Measurements from ENCODE around the gene MIB2. TPM values are rescaled to one million over a fixed set of nuclear protein-coding genes. Genes with fewer than 3 reads are reported as not detected.
"Not testable (repeated sequence)": the region's sequence is repeated elsewhere in the genome, so short reads cannot be mapped to it uniquely, and the experiment has no call there.

MIB2 gene
- total RNA-seq, 6 experiments from 2014 or later, result 20.7 to 38.5 (median 33.9) TPM

DNA sequence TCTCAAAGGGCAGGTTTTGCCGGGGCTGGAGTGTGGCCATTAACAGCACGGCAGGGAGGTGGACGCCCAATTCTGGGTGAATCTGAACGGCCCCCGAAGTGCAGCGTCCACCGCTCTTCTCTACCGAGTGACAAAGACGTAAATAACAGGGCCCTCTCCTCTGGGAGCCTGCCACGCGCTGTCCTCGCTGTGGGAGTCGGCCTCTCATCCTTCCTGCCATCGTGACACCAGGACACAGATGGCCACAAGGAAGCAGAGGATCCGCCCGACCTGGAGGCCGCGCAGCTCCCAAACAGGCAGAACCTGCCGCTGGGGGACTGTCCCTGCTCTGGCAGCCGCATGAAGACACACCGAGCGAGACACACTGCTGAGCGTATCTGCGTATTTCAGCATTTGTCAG is 55.6 kb downstream of the MIB2 start:
- Histone ChIP-seq H3K36me3 (peaks cover 0 to 40% (median 11%) of the 10 kb centered on the region in 4 donors), H3K4me1 (no peaks in the 10 kb centered on the region), H3K9me3 (no peaks in the 10 kb centered on the region), H3K4me3 (no peak overlapping the region), H3K27me3 (no peaks in the 10 kb centered on the region), H3K27ac (no peak overlapping the region)
- DNase-seq (peak in 2 of 3 donors; percentile 35 to 42), ATAC-seq (no peak)
- no peak for TF ChIP-seq POLR2A (IDR thresholded peaks at IDR 0.05)
- TF ChIP-seq, protein P1, sequence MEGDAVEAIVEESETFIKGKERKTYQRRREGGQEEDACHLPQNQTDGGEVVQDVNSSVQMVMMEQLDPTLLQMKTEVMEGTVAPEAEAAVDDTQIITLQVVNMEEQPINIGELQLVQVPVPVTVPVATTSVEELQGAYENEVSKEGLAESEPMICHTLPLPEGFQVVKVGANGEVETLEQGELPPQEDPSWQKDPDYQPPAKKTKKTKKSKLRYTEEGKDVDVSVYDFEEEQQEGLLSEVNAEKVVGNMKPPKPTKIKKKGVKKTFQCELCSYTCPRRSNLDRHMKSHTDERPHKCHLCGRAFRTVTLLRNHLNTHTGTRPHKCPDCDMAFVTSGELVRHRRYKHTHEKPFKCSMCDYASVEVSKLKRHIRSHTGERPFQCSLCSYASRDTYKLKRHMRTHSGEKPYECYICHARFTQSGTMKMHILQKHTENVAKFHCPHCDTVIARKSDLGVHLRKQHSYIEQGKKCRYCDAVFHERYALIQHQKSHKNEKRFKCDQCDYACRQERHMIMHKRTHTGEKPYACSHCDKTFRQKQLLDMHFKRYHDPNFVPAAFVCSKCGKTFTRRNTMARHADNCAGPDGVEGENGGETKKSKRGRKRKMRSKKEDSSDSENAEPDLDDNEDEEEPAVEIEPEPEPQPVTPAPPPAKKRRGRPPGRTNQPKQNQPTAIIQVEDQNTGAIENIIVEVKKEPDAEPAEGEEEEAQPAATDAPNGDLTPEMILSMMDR (IDR thresholded peaks at IDR 0.05), result no peak
- 95% methylated on average over 12 of the region's 24 CpGs for WGBS (ENCODE audit: insufficient coverage, low coverage, low lambda C conversion rate, missing lambda C conversion rate)
- intact Hi-C loops (cut with DNase I), result loop anchor here in 1 of 2 donors (10.0 kb wide), 1 partner anchor 46 kb away; no protein-coding TSS in a partner anchor

GRCh38 chr1:1671365-1672119 is 56.2 kb downstream of the MIB2 start:
- ATAC-seq (peak in 1 of 4 donors; percentile 16), DNase-seq (peak in 2 of 3 donors; percentile 37 to 52)
- TF ChIP-seq, protein P1 (IDR thresholded peaks at IDR 0.05), result no peak
- TF ChIP-seq POLR2A (IDR thresholded peaks at IDR 0.05), result no peak
- intact Hi-C loops (cut with DNase I), result loop anchor here in 1 of 2 donors (10.0 kb wide), 1 partner anchor 47 kb away; no protein-coding TSS in a partner anchor
- no peaks in the 10 kb centered on the region for H3K4me1 ChIP-seq
- peaks cover 0 to 33% (median 8%) of the 10 kb centered on the region in 4 donors for H3K36me3 ChIP-seq
- H3K4me3 ChIP-seq, result no peak overlapping the region
- WGBS (ENCODE audit: insufficient coverage, low coverage, low lambda C conversion rate, missing lambda C conversion rate), result 63% methylated on average over 7 of the region's 27 CpGs
- H3K27me3 ChIP-seq, result no peaks in the 10 kb centered on the region
- H3K9me3 ChIP-seq, result no peaks in the 10 kb centered on the region
- no peak overlapping the region for H3K27ac ChIP-seq

- intact Hi-C loops (cut with DNase I), result loop anchor here in 1 of 2 donors (10.0 kb wide), 1 partner anchor 48 kb away; no protein-coding TSS in a partner anchor
- DNase-seq, result peak in 2 of 3 donors; percentile 24 to 34
- Histone ChIP-seq H3K4me3 (no peak overlapping the region), H3K4me1 (no peaks in the 10 kb centered on the region), H3K27me3 (no peaks in the 10 kb centered on the region), H3K36me3 (peaks cover 0 to 32% (median 7%) of the 10 kb centered on the region in 4 donors), H3K27ac (no peak overlapping the region), H3K9me3 (no peaks in the 10 kb centered on the region)
- ATAC-seq, result no peak
- no peak for TF ChIP-seq POLR2A (IDR thresholded peaks at IDR 0.05)
- TF ChIP-seq, protein P1 (IDR thresholded peaks at IDR 0.05), result no peak
- WGBS (ENCODE audit: insufficient coverage, low coverage, low lambda C conversion rate, missing lambda C conversion rate), result 96% methylated on average over 7 of the region's 25 CpGs
These were observed 57.1 kb downstream of the MIB2 start for GRCh38 chr1:1672181-1672965.

GRCh38 chr1:1674806-1675205 is 59.5 kb downstream of the MIB2 start:
- intact Hi-C loops (cut with DNase I), result loop anchor here in 1 of 2 donors (10.0 kb wide), 1 partner anchor 50 kb away; no protein-coding TSS in a partner anchor
- H3K9me3 ChIP-seq, H3K27ac ChIP-seq, H3K4me3 ChIP-seq, ATAC-seq, H3K27me3 ChIP-seq: not testable (repeated sequence)
- 81% methylated on average over 6 of the region's 21 CpGs for WGBS (ENCODE audit: insufficient coverage, low coverage, low lambda C conversion rate, missing lambda C conversion rate)
- DNase-seq, result peak in 2 of 3 donors; percentile 22 to 37
- Histone ChIP-seq H3K36me3 (peaks cover 0 to 18% (median 7%) of the 10 kb centered on the region in 4 donors), H3K4me1 (peaks cover 0 to 15% (median 7%) of the 10 kb centered on the region in 4 donors)

GRCh38 chr1:1675218-1675617 is 59.9 kb downstream of the MIB2 start:
- H3K27me3 ChIP-seq, H3K27ac ChIP-seq, H3K4me3 ChIP-seq, H3K9me3 ChIP-seq, ATAC-seq: not testable (repeated sequence)
- peaks cover 0 to 16% (median 7%) of the 10 kb centered on the region in 4 donors for H3K36me3 ChIP-seq
- peaks cover 0 to 15% (median 7%) of the 10 kb centered on the region in 4 donors for H3K4me1 ChIP-seq
- peak in 1 of 3 donors; percentile 5 for DNase-seq
- WGBS (ENCODE audit: insufficient coverage, low coverage, low lambda C conversion rate, missing lambda C conversion rate), result no CpG with 5 or more reads among the region's 18 CpGs
- intact Hi-C loops (cut with DNase I), result loop anchor here in 1 of 2 donors (10.0 kb wide), 1 partner anchor 50 kb away; no protein-coding TSS in a partner anchor

DNA sequence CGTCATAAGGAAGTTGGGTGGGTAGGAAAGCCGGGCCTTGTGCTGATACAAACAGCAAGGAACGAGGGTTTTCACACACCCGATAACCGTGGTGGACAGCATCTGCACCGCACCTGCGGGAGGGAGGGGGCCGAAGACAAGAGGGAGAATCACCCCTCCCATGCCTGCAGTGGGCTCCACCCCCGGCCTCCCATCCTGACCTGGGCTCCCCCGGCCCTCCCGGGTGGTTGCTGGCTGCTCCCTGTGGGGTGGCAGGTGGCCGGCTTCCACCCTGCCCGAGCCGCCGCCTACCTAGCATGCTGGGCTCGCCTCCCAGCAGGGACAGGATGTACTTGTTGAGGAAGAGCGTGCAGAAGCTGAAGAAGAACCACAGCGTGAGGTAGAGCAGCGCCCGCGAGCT is 60.8 kb downstream of the MIB2 start:
- intact Hi-C loops (cut with DNase I), result loop anchor here in 1 of 2 donors (10.0 kb wide), 1 partner anchor 51 kb away; no protein-coding TSS in a partner anchor
- not testable (repeated sequence) for ATAC-seq, H3K27me3 ChIP-seq, H3K9me3 ChIP-seq, H3K4me3 ChIP-seq, H3K27ac ChIP-seq
- no CpG with 5 or more reads among the region's 21 CpGs for WGBS (ENCODE audit: insufficient coverage, low coverage, low lambda C conversion rate, missing lambda C conversion rate)
- peaks cover 0 to 15% (median 7%) of the 10 kb centered on the region in 4 donors for H3K4me1 ChIP-seq
- peaks cover 0 to 14% (median 5%) of the 10 kb centered on the region in 4 donors for H3K36me3 ChIP-seq
- peak in 1 of 3 donors; percentile 6 for DNase-seq

All from right lobe of liver (tissue), 6 donors.